Fibroblast of lung (primary cell): Measurements from ENCODE around the gene HOXC9.

Experiments
- EZH2 ChIP-seq: IDR thresholded peaks from 2 replicates; pipeline ENCODE4 v1.5.1; 2012; ENCODE audit warnings: low read length, control low read depth, mild to moderate bottlenecking; ENCODE audit errors: missing control alignments
- TF ChIP-seq, protein P1 (sequence below), 2 donors: IDR thresholded peaks in 1 of 2; conservative IDR thresholded peaks in 1 of 2; 1 replicate in 1 of 2; 2 replicates in 1 of 2; pipeline ENCODE4 v1.5.1; 2011 to 2012; ENCODE audit warnings: low read length in 2 of 2, control low read depth in 1 of 2, inconsistent platforms in 1 of 2, low read depth in 1 of 2, mild to moderate bottlenecking in 1 of 2

DNA sequence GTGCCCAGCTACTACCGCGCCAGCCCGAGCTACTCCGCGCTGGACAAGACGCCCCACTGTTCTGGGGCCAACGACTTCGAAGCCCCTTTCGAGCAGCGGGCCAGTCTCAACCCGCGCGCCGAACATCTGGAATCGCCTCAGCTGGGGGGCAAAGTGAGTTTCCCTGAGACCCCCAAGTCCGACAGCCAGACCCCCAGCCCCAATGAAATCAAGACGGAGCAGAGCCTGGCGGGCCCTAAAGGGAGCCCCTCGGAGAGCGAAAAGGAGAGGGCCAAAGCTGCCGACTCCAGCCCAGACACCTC is 14.3 kb upstream of the HOXC9 start:
- TF ChIP-seq, protein P1, sequence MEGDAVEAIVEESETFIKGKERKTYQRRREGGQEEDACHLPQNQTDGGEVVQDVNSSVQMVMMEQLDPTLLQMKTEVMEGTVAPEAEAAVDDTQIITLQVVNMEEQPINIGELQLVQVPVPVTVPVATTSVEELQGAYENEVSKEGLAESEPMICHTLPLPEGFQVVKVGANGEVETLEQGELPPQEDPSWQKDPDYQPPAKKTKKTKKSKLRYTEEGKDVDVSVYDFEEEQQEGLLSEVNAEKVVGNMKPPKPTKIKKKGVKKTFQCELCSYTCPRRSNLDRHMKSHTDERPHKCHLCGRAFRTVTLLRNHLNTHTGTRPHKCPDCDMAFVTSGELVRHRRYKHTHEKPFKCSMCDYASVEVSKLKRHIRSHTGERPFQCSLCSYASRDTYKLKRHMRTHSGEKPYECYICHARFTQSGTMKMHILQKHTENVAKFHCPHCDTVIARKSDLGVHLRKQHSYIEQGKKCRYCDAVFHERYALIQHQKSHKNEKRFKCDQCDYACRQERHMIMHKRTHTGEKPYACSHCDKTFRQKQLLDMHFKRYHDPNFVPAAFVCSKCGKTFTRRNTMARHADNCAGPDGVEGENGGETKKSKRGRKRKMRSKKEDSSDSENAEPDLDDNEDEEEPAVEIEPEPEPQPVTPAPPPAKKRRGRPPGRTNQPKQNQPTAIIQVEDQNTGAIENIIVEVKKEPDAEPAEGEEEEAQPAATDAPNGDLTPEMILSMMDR (conservative IDR thresholded peaks at IDR 0.05 in 1 of 2, IDR thresholded peaks at IDR 0.05 in 1 of 2; ENCODE audit: low read depth in 1 of 2, low read length in 2 of 2), result no peak
- TF ChIP-seq EZH2, result peak; percentile 40
